GM21423 (cell line): ENCODE measurements around the gene RHOXF2B.
"Not testable (repeated sequence)": the region's sequence is repeated elsewhere in the genome, so short reads cannot be mapped to it uniquely, and the experiment has no call there.

Experiments
- ATAC-seq: cut with Tn5 transposase; IDR thresholded peaks from one replicate; pipeline ENCODE4 v1.9.1; 2021; ENCODE audit warnings: mild to moderate bottlenecking, moderate library complexity; ENCODE audit not compliant: unreplicated experiment

The RHOXF2B gene

DNA sequence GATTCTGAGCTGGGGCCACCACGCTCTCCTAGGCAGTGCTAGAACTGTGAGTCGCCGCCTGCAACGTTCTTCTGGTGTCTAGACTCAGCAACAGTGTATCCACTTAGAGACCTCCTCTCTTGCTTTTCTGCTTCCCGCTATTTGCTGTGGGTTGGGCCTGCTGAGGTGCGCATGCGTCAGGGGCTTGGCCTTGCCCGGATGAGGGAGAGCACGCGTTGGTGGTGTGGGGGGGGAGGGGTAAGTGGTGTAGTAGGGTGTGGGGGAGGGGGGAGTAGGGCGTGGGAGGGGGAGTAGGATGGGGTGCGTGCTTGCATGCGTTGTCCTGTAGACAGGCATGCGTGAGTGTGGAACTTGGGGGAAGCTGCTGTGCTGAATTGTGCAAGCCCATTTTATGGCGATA lies at the start of gene RHOXF2B:
TSS of gene RHOXF2B (minus strand) at position 101 of the 400 bp plus-strand sequence. CDS start 138 bp downstream, outside the sequence.
- not testable (repeated sequence) for ATAC-seq

DNA sequence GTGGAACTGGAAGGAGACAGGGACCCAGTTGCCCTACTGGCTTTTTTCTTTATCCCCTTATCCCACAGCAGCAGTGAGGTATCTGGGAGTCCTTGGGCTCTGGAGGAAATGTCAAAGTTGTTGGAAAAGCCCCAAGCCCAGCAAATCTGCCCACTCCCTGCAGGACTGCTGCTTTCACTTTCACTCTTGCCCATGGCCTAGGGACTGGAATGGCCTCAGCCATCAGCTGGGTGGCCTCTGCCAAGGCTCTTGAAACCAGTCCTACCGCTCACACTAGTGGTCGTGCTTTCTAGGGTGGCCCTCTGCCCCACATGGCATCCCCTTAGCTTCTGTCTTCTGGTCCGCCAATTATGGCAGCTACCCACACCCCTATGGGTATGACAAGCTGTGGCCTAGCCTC lies 48.0 kb upstream of the RHOXF2B start:
- no peak for ATAC-seq

DNA sequence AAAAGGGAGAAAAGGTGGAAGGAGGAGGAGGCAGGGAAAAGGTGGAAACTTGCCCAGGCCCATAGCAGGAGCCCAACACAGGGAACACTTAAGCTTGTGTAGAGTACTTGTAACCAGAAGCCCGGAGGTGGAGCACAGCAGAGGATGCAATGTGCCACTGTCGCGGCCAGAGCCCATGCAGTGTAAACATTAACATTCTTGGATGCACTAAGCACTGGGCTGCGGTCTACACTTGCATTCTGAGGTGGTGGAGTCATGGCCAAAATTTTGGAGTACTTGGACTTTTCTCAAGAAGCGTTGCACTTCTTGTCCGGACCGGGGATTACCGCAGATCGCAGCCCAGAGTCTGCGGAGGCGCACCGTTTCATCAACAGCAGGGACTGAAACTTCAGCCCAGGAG lies 42.7 kb upstream of the RHOXF2B start:
- no peak for ATAC-seq

DNA sequence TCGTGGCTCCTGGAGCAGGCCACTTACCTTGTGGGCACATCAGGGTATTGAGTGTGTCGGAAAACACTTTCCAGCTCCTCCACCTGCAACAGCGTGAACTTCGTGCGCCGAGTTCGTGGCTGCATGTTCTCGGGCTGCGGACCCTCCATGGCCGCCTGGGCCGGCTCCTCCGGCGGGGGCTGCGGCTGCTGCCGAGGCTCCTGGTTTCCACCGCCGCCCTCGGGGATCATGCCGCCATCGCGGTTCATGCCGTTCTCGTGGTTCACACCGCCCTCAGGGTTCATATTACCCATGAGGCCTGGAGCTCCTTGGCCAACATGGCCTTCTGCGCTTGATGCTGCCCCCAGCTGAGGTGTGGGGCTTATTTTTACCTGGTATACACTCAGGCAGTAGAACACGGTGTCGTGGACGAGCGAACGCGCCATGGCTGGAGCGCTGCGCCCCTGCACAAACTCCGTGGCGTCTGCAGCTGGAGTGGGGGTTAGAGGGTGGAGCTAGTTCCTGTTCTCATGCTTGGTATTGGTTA lies 38.0 kb upstream of the RHOXF2B start, which contains the start of gene RHOXF1:
TSS of gene RHOXF1 (minus strand) at position 476 of the 526 bp plus-strand sequence. CDS start at position 425, 51 bp downstream.
- no peak for ATAC-seq

DNA sequence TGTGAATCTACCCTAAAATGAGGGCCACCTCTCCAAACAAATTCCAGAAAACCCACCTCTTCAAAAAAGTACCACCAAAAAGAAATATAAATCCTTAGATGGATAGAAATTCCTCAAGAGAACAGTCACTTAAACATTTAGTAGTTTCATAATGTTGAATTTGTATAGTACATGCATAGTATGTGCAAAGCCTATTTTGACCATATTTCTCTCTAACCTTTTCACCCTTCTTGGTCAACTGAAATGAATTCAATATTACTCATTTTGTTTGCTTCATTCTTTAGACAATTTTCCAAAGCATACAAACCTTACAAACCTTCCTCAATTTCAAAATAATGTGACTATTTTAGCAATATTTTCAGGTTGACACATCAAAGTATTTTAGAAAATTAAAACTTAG lies 34.1 kb upstream of the RHOXF2B start:
- no peak for ATAC-seq

DNA sequence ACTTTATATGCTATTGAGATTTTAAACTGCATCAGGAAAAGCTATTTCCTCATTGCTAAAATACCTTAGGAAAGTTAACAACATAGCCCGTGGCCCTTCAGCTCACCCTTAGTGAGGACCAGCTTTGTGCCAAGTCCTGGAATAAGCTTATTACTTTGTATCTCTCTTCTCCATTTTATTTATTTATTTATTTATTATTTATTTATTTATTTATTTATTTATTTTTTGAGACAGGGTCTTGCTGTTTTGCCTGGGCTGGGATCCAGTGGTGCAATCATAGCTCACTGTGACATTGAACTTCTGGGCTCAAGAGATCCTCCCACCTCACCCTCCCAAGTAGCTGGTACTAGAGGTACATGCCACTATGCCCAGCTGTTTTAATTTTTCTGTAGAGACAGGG lies 31.9 kb upstream of the RHOXF2B start:
- no peak for ATAC-seq

DNA sequence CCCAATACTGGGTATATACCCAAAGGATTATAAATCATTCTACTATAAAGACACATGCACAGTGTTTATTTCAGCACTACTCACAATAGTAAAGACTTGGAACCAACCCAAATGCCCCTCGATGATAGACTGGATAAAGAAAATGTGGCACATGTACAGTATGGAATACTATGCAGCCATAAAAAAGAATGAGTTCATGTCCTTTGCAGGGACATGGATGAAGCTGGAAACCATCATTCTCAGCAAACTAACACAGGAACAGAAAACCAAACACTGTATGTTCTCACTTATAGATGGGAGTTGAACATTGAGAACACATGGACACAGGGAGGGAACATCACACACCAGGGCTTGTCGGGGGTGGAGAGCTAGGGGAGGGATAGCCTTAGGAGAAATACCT lies 27.2 kb upstream of the RHOXF2B start:
- ATAC-seq = not testable (repeated sequence)

DNA sequence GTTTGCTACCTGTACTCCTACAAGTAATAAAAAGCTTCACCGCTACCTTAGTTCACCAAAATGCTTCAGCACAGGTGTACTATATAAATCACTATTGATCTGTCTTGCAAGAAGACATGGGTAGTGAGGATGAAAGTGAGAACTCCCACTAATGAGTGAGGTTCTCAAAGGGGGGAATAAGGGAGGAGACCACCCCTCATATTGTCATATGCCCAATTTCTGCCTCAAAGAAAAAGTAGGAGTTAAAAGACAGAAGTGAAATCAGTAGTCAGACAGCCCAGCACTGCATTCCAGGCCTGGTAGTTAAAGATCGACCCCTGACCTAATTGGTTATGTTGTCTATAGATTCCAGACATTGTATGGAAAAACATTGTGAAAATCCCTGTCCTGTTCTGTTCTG lies 23.6 kb upstream of the RHOXF2B start:
- not testable (repeated sequence) for ATAC-seq

DNA sequence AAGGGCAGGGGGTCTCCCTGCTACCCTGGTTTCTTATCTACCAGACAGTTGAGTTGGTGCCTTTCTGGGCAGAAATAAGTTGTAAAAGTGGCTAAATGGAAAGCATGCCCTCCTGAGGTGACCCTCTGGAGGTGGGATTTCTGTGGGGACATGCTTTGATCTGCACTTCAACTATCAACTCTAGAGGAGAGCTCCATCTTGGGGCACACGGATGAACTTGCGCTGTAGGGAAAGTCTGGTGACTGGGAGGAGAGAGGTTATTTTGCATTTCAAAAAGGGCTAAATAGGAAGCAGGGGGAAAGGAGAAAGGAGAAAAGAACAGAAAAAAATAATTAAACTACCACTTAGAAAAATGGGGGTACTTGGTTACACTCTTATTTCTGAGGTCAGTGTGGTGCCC lies 12.7 kb upstream of the RHOXF2B start:
- ATAC-seq = no peak

DNA sequence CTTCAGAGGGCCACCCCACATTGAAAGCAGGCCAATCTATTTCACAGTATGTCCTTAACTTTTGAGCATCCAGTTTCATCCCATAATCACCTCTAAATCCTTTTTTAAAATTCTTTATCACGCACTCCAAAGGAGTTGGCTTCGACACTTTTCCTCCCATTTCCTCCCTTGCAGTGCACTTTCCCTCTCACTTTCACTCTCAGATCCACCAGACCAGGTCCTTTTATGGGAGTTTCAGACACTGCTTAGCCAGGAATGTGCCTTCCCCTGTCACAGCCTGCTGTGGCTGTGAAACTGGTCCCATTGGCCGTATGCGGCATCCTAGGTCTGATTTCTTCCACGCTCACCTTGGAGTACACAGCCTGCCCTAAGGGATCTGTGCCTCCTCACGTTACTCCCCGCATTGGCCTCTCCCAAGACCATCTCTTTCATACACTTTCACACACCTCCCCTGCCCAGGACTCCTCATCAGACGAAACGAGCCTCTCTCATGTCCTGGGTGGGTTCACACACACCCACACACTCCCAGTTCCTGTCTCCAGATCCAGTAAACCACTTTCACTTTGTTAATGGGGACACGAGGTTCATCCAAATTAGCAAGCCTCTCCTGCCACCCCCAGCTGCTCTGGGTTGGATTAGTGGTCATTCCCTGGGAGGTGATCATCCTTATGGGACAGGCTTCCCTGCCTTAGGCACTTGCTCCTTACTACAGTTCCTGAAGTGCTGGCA lies 10.0 kb upstream of the RHOXF2B start:
- no peak for ATAC-seq

DNA sequence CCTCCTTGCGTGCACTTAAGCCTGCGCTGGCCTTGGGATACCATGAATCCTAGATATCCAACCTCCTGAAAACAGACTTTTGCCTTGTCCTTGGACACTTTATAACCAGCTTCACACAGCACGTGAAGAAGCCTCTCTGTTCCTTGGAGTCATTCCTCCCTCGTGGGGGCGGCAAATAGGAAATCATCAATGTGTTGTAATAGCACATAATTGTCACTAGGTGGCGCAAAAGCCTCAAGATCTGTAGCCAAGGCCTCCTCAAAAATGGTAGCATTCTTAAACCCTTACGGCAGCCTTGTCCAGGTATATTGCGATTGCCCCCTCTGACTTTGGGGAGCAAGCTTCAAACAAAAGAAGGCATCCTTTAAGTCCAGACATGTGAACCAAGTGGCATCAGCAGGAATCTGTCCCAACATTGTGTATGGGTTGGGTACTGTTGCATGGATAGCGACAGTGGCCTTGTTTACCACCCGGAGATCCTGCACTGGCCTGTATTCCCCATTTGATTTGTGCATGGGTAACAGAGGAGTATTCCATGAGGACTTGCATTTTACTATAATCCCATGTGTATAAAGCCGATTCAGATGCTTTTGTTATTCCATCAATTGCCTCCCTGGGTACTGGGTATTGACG lies 8.2 kb upstream of the RHOXF2B start:
- ATAC-seq = not testable (repeated sequence)

DNA sequence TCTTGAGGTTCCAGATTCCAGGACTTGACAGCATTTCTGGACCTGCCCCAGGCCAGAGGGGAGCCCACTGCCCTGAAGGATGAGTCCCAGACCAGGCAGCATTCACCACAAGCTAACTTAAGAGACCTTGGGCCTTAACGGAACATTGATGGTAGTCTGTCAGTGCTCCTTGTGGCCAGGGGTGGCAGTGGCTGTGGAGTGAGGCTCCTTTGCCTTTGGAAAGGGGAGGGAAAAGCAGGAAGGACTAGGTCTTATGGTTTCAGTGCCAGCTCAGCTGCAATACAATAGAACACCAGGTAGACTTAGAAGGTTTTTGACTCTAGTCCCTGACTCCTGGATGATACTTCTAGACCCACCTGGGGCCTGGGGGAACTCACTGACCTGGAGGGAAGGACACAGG lies 11.3 kb downstream of the RHOXF2B start:
- not testable (repeated sequence) for ATAC-seq

DNA sequence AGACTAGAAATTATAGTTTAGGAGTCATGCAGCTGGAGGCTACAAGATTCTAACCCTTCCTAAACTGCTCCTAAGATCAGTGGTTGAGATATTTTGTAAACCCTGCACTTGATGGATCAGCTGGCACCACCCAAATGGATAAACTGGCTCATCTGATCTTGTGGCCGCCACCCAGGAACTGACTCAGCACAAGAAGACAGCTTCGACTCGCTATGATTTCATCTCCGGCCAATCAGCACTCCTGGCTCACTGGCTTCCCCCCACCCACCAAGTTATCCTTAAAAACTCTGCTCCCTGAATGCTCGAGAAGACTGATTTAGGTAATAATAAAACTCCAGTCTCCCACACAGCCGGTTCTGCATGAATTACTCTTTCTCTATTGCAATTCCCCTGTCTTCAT lies 34.8 kb downstream of the RHOXF2B start:
- not testable (repeated sequence) for ATAC-seq

DNA sequence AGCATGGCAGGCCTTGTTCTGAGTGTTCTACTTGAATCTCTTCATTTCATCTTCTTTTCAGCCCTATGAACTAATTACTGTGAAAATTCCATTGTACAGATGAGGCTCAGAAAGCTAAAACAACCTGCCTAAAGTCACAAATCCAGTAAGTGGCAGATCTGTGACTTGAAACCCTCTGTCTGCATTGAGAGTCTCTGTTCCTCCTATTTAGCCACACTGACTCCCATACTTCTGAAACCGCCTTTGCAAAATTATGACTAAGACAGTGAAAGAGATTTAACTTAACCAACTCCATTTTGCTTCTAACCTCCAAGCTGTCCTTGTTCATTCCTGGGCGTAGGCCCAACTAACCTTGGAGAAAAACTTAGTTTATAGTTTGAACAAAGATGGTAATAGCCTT lies 35.2 kb downstream of the RHOXF2B start:
- peak; percentile 83 for ATAC-seq

DNA sequence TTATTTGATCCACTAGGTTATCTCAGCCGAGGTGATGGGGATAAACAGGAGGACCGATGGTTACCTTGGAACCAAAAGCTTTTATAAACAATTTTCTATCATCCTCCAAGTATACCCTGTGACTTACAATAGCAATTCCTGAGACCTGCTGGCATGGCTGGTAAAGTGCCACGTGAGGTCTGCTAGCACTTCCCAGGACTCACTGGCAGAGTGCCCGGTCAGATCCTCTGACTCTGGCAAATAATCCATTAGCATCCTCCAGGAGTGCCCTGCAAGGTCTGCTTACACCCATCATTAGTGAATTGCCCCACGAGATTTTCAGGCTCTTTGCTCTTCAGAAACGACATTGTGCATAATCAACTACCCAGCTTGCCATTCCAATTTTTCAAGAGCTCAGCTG lies 37.3 kb downstream of the RHOXF2B start:
- not testable (repeated sequence) for ATAC-seq

DNA sequence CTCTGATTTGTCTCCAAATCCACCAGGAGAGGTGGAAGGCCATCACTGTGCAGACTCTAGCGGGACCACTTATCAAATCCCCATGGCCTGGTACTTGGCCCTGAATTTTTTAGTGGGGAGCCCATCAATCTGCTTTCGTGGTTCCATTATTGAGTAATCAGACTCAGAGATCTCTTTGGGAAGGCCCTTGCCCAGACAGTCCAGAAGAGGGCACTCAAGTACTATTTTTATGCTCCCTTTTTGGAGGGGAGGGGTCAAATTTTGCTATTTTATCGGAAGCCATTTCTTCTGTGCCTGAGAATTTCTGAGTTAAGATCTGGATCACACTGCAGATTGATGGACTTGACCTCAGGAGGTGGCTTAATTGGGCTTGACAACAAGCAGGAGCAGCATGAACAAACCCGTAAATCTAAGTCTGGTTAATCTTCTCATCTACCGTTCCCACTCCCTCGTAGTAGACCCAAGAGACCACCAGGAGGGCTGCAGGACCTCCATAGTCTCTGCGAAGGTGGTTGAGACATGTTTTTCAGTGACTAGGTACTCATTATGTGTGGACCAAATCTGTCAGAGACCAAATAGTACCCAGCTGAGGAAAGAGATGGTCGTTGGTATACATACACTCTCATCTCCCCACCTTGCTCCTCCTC lies 38.3 kb downstream of the RHOXF2B start:
- not testable (repeated sequence) for ATAC-seq

DNA sequence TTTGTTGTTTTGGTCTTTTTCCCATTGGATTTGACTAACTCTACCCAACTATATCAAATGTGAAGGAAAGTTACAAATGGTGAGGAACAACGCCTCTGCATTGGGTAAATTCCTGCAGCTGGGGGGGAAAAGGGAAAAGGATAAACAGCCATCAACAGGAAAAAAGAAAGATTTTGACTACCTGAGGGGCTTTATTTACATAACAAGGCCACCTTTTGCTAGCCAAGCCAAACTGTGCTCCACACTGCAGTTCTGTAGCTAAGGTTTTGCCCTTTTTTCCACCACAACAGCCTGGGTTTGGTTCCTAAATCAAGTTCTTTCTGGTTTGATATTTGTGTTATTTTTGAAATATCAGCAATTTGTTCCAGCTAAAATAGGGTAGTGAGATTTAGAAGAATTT lies 40.8 kb downstream of the RHOXF2B start:
- no peak for ATAC-seq

DNA sequence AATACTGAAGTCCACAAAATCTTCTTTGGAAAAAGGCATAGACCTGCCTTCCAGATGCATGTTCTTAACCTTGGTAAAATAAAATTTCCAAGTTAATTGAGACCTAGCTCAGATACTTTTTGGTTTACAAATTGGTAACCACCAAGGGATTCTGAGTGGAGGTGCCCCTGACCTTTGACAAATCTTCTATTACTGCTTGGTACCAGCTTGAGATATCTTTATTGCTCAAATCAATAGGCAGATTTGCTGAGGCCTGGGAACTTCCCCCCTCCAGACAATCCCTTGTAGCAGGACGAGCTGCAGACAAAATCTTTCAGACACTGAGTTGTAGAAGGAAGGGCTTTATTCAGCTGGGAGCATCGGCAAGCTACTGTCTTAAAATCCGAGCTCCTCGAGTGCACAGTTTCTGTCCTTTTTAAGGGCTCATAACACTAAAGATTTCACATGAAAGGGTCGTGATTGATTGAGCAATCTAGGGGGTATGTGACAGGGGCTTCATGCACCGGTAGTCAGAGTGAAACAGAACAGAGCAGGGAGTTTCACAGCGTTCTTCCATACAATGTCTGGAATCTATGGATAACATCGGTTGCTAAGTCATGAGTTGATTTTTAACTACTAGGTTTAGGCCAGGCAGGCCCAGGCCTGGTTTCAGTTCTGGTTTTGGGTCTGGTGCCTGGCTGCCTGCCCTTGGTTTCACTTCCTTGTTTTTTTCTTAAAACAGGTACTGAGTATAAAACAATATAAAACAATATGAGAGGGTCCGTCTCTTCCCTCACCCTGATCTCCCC lies 41.8 kb downstream of the RHOXF2B start:
- peak; percentile 88 for ATAC-seq

DNA sequence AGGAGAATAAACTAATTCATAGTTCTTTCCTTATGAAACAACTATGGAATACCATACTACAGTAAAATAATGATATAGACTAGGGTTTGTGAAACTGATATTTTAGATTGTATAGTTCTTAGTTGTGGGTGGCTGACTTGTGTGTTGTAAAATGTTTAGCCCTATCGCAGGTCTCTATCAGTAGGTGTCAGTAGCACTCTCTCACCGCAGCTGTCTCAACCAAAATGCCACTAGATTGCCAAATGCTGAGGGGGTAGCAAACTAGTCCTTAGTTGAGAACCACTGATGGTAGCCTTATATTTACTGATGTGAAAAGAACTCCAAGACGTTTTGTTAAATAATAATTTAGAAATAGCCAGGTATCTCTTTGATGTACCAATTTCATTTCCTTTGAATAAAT lies 48.1 kb downstream of the RHOXF2B start:
- no peak for ATAC-seq

DNA sequence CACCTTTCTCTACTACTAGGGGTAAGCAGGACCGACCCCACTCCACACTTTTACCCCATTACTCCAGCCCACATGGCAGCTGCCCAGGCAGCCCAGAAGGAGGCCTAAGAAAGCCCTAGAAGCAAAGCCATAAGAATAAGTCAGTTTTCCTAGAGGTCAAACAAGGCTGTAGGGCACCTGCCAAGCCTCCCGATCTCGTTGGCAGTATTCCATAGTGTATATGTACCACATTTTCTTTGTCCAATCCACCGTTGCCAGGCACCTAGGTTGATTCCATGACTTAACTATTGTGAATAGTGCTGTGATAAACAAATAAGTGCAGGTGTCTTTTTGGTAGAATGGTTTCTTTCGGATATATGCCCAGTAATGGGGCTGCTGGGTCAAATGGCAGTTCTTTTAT lies 54.2 kb downstream of the RHOXF2B start:
- no peak for ATAC-seq

DNA sequence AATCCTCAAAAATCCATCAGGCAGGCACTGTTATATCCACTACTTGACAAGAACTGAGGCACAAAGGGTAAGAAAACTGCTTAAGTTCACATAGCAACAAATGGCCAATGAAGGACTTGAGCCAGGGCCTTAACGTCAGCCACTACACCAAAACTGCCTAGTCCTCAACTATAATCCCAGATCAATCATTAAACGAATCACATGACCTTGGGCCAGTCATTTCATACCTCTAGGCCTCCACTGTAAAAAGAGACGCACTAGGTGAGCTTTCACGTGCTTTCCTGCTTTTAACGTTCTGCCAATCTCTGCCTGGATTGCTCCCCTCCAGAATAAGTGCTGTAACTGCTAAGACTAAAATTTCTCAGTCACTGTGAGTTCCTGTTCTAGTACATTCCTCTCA lies 54.7 kb downstream of the RHOXF2B start:
- no peak for ATAC-seq
